ENCODE data around the gene OSBPL5.
A peak's percentile ranks its signal among the peaks of the same experiment; 100 is the strongest.

Gene OSBPL5

GRCh38 chr11:3155691-3156258 lies 9.3 kb downstream of the OSBPL5 start:
- Histone ChIP-seq H3K4me3 (ENCODE audit: low read length in 2 of 2) (no peak overlapping the region), H4K91ac (ENCODE audit: low read depth, low read length, poor library complexity) (no peak overlapping the region)

GRCh38 chr11:3155216-3155615 lies 9.9 kb downstream of the OSBPL5 start:
- no peak overlapping the region for H2AFZ ChIP-seq (ENCODE audit: low read length)
- H2BK5ac ChIP-seq (ENCODE audit: low read length): peak overlapping the region; percentile 10

More at GRCh38 chr11:3155691-3156258, 9.3 kb downstream of the OSBPL5 start:
- WGBS, 2 donors (ENCODE audit: extremely low coverage in 2 of 2, insufficient read length in 2 of 2, insufficient replicate concordance in 1 of 2): no CpG with 5 or more reads among the region's 16 CpGs
- peak overlapping the region; percentile 10 for H2BK5ac ChIP-seq (ENCODE audit: low read length)
- H2AK5ac ChIP-seq (ENCODE audit: low read depth, low read length): peak overlapping the region; percentile 72
- no peak overlapping the region for H3K18ac ChIP-seq (ENCODE audit: low read length)
- H3K79me1 ChIP-seq (ENCODE audit: low read depth, low read length): peaks cover 20% of the 10 kb centered on the region
- H2BK15ac ChIP-seq (ENCODE audit: low read length): no peak overlapping the region
- no peak overlapping the region for H3K27ac ChIP-seq (replicated peaks; ENCODE audit: low read length)
- no peak overlapping the region for H3K4me2 ChIP-seq (ENCODE audit: insufficient read depth, low read length, poor library complexity, severe bottlenecking)
- peak overlapping the region; percentile 40 for H3K23ac ChIP-seq (ENCODE audit: low read depth, low read length, poor library complexity)
- no peak overlapping the region for H3K4ac ChIP-seq (ENCODE audit: low read length)
- H2BK12ac ChIP-seq (ENCODE audit: low read length): no peak overlapping the region
- no peak overlapping the region for H2AFZ ChIP-seq (ENCODE audit: low read length)
- peaks cover 32 to 39% of the 10 kb centered on the region in 2 donors for H3K4me1 ChIP-seq (ENCODE audit: control insufficient read depth in 2 of 2, insufficient read depth in 1 of 2, low read depth in 1 of 2, low read length in 2 of 2)
- no peaks in the 10 kb centered on the region for H3K27me3 ChIP-seq (ENCODE audit: control insufficient read depth in 3 of 3, insufficient read depth in 3 of 3, low read depth in 1 of 3, low read length in 3 of 3)
- no peak for DNase-seq (ENCODE audit: low spot score)
- H2BK120ac ChIP-seq (ENCODE audit: low read depth, low read length): no peak overlapping the region
- no peak overlapping the region for H3K14ac ChIP-seq (ENCODE audit: low read length)
- H3K36me3 ChIP-seq (replicated peaks in 1 of 2; ENCODE audit: control insufficient read depth in 2 of 2, insufficient read depth in 2 of 2, low read length in 2 of 2): no peaks in the 10 kb centered on the region
- H4K8ac ChIP-seq (ENCODE audit: low read depth, low read length): no peak overlapping the region
- H3K9me3 ChIP-seq (replicated peaks in 1 of 2; ENCODE audit: control insufficient read depth in 2 of 2, insufficient read depth in 1 of 2, low read depth in 1 of 2, low read length in 2 of 2): no peaks in the 10 kb centered on the region
- H3K9ac ChIP-seq (ENCODE audit: low read depth, low read length, poor library complexity): peak overlapping the region; percentile 54

GRCh38 chr11:3154001-3154599 lies 11.0 kb downstream of the OSBPL5 start:
- peaks cover 0 to 3% of the 10 kb centered on the region in 2 donors for H3K9me3 ChIP-seq (replicated peaks in 1 of 2; ENCODE audit: control insufficient read depth in 2 of 2, insufficient read depth in 1 of 2, low read depth in 1 of 2, low read length in 2 of 2)
- H3K14ac ChIP-seq (ENCODE audit: low read length): peak overlapping the region; percentile 92
- H4K8ac ChIP-seq (ENCODE audit: low read depth, low read length): no peak overlapping the region
- H3K27ac ChIP-seq (replicated peaks; ENCODE audit: low read length): no peak overlapping the region
- H3K9ac ChIP-seq (ENCODE audit: low read depth, low read length, poor library complexity): peak overlapping the region; percentile 82
- H3K79me1 ChIP-seq (ENCODE audit: low read depth, low read length): peaks cover 17% of the 10 kb centered on the region
- H3K4me1 ChIP-seq (ENCODE audit: control insufficient read depth in 2 of 2, insufficient read depth in 1 of 2, low read depth in 1 of 2, low read length in 2 of 2): peaks cover 27 to 33% of the 10 kb centered on the region in 2 donors
- peak overlapping the region; percentile 73 for H2AK5ac ChIP-seq (ENCODE audit: low read depth, low read length)
- peak overlapping the region in 1 of 2 donors; percentile 42 for H3K4me3 ChIP-seq (ENCODE audit: low read length in 2 of 2)
- H3K36me3 ChIP-seq (replicated peaks in 1 of 2; ENCODE audit: control insufficient read depth in 2 of 2, insufficient read depth in 2 of 2, low read length in 2 of 2): peaks cover 2 to 3% of the 10 kb centered on the region in 2 donors
- H2BK12ac ChIP-seq (ENCODE audit: low read length): no peak overlapping the region
- no peak overlapping the region for H2BK120ac ChIP-seq (ENCODE audit: low read depth, low read length)
- peak overlapping the region; percentile 94 for H3K18ac ChIP-seq (ENCODE audit: low read length)
- H3K27me3 ChIP-seq (ENCODE audit: control insufficient read depth in 3 of 3, insufficient read depth in 3 of 3, low read depth in 1 of 3, low read length in 3 of 3): peaks cover 0 to 3% (median 0%) of the 10 kb centered on the region in 3 experiments
- H3K4me2 ChIP-seq (ENCODE audit: insufficient read depth, low read length, poor library complexity, severe bottlenecking): no peak overlapping the region
- H3K23ac ChIP-seq (ENCODE audit: low read depth, low read length, poor library complexity): peak overlapping the region; percentile 94
- H2AFZ ChIP-seq (ENCODE audit: low read length): no peak overlapping the region
- DNase-seq (ENCODE audit: low spot score): no peak
- no peak overlapping the region for H3K4ac ChIP-seq (ENCODE audit: low read length)
- H4K91ac ChIP-seq (ENCODE audit: low read depth, low read length, poor library complexity): no peak overlapping the region
- H2BK5ac ChIP-seq (ENCODE audit: low read length): peak overlapping the region; percentile 93
- H2BK15ac ChIP-seq (ENCODE audit: low read length): no peak overlapping the region
- WGBS, 2 donors (ENCODE audit: extremely low coverage in 2 of 2, insufficient read length in 2 of 2, insufficient replicate concordance in 1 of 2): no CpG with 5 or more reads among the region's 24 CpGs

More at GRCh38 chr11:3155216-3155615, 9.9 kb downstream of the OSBPL5 start:
- H2AK5ac ChIP-seq (ENCODE audit: low read depth, low read length): peak overlapping the region; percentile 85
- no peak overlapping the region for H3K4me2 ChIP-seq (ENCODE audit: insufficient read depth, low read length, poor library complexity, severe bottlenecking)
- no peak overlapping the region for H2BK15ac ChIP-seq (ENCODE audit: low read length)
- no peak for DNase-seq (ENCODE audit: low spot score)
- H3K4me3 ChIP-seq (ENCODE audit: low read length in 2 of 2): no peak overlapping the region
- no peak overlapping the region for H3K4ac ChIP-seq (ENCODE audit: low read length)
- H3K4me1 ChIP-seq (ENCODE audit: control insufficient read depth in 2 of 2, insufficient read depth in 1 of 2, low read depth in 1 of 2, low read length in 2 of 2): peaks cover 31 to 37% of the 10 kb centered on the region in 2 donors
- no peak overlapping the region for H4K91ac ChIP-seq (ENCODE audit: low read depth, low read length, poor library complexity)
- no peak overlapping the region for H3K23ac ChIP-seq (ENCODE audit: low read depth, low read length, poor library complexity)
- no peaks in the 10 kb centered on the region for H3K27me3 ChIP-seq (ENCODE audit: control insufficient read depth in 3 of 3, insufficient read depth in 3 of 3, low read depth in 1 of 3, low read length in 3 of 3)
- peak overlapping the region; percentile 49 for H3K18ac ChIP-seq (ENCODE audit: low read length)
- no peak overlapping the region for H3K14ac ChIP-seq (ENCODE audit: low read length)
- H3K9ac ChIP-seq (ENCODE audit: low read depth, low read length, poor library complexity): no peak overlapping the region
- H4K8ac ChIP-seq (ENCODE audit: low read depth, low read length): no peak overlapping the region
- H3K79me1 ChIP-seq (ENCODE audit: low read depth, low read length): peaks cover 20% of the 10 kb centered on the region
- WGBS, 2 donors (ENCODE audit: extremely low coverage in 2 of 2, insufficient read length in 2 of 2, insufficient replicate concordance in 1 of 2): no CpG with 5 or more reads among the region's 3 CpGs
- no peak overlapping the region for H3K27ac ChIP-seq (replicated peaks; ENCODE audit: low read length)
- no peaks in the 10 kb centered on the region for H3K9me3 ChIP-seq (replicated peaks in 1 of 2; ENCODE audit: control insufficient read depth in 2 of 2, insufficient read depth in 1 of 2, low read depth in 1 of 2, low read length in 2 of 2)
- no peak overlapping the region for H2BK120ac ChIP-seq (ENCODE audit: low read depth, low read length)
- no peaks in the 10 kb centered on the region for H3K36me3 ChIP-seq (replicated peaks in 1 of 2; ENCODE audit: control insufficient read depth in 2 of 2, insufficient read depth in 2 of 2, low read length in 2 of 2)
- no peak overlapping the region for H2BK12ac ChIP-seq (ENCODE audit: low read length)

- Histone ChIP-seq H2AFZ (ENCODE audit: low read length) (no peak overlapping the region), H3K9ac (ENCODE audit: low read depth, low read length, poor library complexity) (no peak overlapping the region), H2AK5ac (ENCODE audit: low read depth, low read length) (no peak overlapping the region), H4K8ac (ENCODE audit: low read depth, low read length) (no peak overlapping the region), H2BK15ac (ENCODE audit: low read length) (no peak overlapping the region), H3K23ac (ENCODE audit: low read depth, low read length, poor library complexity) (no peak overlapping the region), H3K4me2 (ENCODE audit: insufficient read depth, low read length, poor library complexity, severe bottlenecking) (no peak overlapping the region), H3K27ac (replicated peaks; ENCODE audit: low read length) (peak overlapping the region; percentile 28), H3K79me1 (ENCODE audit: low read depth, low read length) (peaks cover 16% of the 10 kb centered on the region), H4K91ac (ENCODE audit: low read depth, low read length, poor library complexity) (no peak overlapping the region), H3K9me3 (replicated peaks in 1 of 2; ENCODE audit: control insufficient read depth in 2 of 2, insufficient read depth in 1 of 2, low read depth in 1 of 2, low read length in 2 of 2) (peaks cover 0 to 3% of the 10 kb centered on the region in 2 donors), H2BK120ac (ENCODE audit: low read depth, low read length) (no peak overlapping the region), H3K4ac (ENCODE audit: low read length) (no peak overlapping the region), H2BK5ac (ENCODE audit: low read length) (peak overlapping the region; percentile 93), H3K18ac (ENCODE audit: low read length) (peak overlapping the region; percentile 7), H3K4me1 (ENCODE audit: control insufficient read depth in 2 of 2, insufficient read depth in 1 of 2, low read depth in 1 of 2, low read length in 2 of 2) (peaks cover 27 to 33% of the 10 kb centered on the region in 2 donors), H3K14ac (ENCODE audit: low read length) (no peak overlapping the region), H3K36me3 (replicated peaks in 1 of 2; ENCODE audit: control insufficient read depth in 2 of 2, insufficient read depth in 2 of 2, low read length in 2 of 2) (peaks cover 2 to 3% of the 10 kb centered on the region in 2 donors), H2BK12ac (ENCODE audit: low read length) (no peak overlapping the region), H3K4me3 (ENCODE audit: low read length in 2 of 2) (no peak overlapping the region), H3K27me3 (ENCODE audit: control insufficient read depth in 3 of 3, insufficient read depth in 3 of 3, low read depth in 1 of 3, low read length in 3 of 3) (peaks cover 0 to 3% (median 0%) of the 10 kb centered on the region in 3 experiments)
- no CpG with 5 or more reads among the region's 14 CpGs for WGBS, 2 donors (ENCODE audit: extremely low coverage in 2 of 2, insufficient read length in 2 of 2, insufficient replicate concordance in 1 of 2)
- DNase-seq (ENCODE audit: low spot score): no peak
These were observed 11.7 kb downstream of the OSBPL5 start for GRCh38 chr11:3153291-3153861.
